ENCODE results near the gene OSBPL5. TPM values are rescaled to one million over a fixed set of nuclear protein-coding genes. Genes with fewer than 3 reads are reported as not detected.

Gene OSBPL5
- total and polyA plus RNA-seq, 2 donors (not counting 1 experiment from before 2014, with no cell fraction given), result 12.4 to 49.0 TPM

DNA sequence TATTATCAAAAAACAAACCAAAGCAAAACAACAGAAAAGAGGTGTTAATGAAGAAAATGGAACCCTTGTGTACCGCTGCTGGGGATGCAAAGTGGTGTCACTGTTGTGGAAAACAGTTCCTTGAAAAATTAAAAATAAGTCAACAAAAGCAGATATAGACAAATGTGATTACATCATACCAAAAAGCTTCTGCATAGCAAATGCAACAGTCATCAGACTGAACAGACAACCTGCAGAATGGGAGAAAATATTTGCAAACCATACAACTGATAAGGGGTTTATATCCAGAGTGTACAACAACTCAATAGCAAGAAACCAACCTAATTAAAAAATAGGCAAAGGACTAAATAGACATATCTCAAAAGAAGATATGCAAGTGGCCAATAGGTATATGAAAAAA, 85.0 kb downstream of the OSBPL5 start:
- H3K79me2 ChIP-seq (ENCODE audit: control insufficient read depth, insufficient read depth, low read length), result no peaks in the 10 kb centered on the region
- H3K36me3 ChIP-seq (ENCODE audit: control insufficient read depth, insufficient read depth, low read length), result no peaks in the 10 kb centered on the region
- TF ChIP-seq, protein P1, sequence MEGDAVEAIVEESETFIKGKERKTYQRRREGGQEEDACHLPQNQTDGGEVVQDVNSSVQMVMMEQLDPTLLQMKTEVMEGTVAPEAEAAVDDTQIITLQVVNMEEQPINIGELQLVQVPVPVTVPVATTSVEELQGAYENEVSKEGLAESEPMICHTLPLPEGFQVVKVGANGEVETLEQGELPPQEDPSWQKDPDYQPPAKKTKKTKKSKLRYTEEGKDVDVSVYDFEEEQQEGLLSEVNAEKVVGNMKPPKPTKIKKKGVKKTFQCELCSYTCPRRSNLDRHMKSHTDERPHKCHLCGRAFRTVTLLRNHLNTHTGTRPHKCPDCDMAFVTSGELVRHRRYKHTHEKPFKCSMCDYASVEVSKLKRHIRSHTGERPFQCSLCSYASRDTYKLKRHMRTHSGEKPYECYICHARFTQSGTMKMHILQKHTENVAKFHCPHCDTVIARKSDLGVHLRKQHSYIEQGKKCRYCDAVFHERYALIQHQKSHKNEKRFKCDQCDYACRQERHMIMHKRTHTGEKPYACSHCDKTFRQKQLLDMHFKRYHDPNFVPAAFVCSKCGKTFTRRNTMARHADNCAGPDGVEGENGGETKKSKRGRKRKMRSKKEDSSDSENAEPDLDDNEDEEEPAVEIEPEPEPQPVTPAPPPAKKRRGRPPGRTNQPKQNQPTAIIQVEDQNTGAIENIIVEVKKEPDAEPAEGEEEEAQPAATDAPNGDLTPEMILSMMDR (conservative IDR thresholded peaks at IDR 0.05 in 1 of 2, IDR thresholded peaks at IDR 0.05 in 1 of 2; ENCODE audit: low read depth in 1 of 2, low read length in 2 of 2), result no peak
- H2AFZ ChIP-seq (ENCODE audit: low read length), result no peak overlapping the region
- no peaks in the 10 kb centered on the region for H3K4me1 ChIP-seq (ENCODE audit: control insufficient read depth, extremely low read depth, insufficient read depth, low read length)
- no peak overlapping the region for H3K4me2 ChIP-seq (ENCODE audit: extremely low read depth, insufficient read depth, low read length)
- H3K4me3 ChIP-seq (replicated peaks in 1 of 4; ENCODE audit: control extremely low read depth in 1 of 4, insufficient read depth in 1 of 4, low read depth in 3 of 4, low read length in 4 of 4), result no peak overlapping the region
- H3K9ac ChIP-seq (ENCODE audit: insufficient read depth, low read length), result no peak overlapping the region
- H3K27me3 ChIP-seq (ENCODE audit: control insufficient read depth, insufficient read depth, low read length), result no peaks in the 10 kb centered on the region
- DNase-seq (ENCODE audit: low read depth in 2 of 2), result peak in 1 of 2 donors; percentile 56
- H4K20me1 ChIP-seq (ENCODE audit: control insufficient read depth, extremely low read depth, insufficient read depth, low read length), result no peaks in the 10 kb centered on the region
- no peak overlapping the region for H3K27ac ChIP-seq (ENCODE audit: insufficient read depth, low read length)
- H3K9me3 ChIP-seq (ENCODE audit: control insufficient read depth, insufficient read depth, low read depth, low read length), result no peaks in the 10 kb centered on the region

- Histone ChIP-seq H4K20me1 (ENCODE audit: control insufficient read depth, extremely low read depth, insufficient read depth, low read length) (no peaks in the 10 kb centered on the region), H3K9me3 (ENCODE audit: control insufficient read depth, insufficient read depth, low read depth, low read length) (no peaks in the 10 kb centered on the region), H3K4me2 (ENCODE audit: extremely low read depth, insufficient read depth, low read length) (no peak overlapping the region), H3K4me1 (ENCODE audit: control insufficient read depth, extremely low read depth, insufficient read depth, low read length) (no peaks in the 10 kb centered on the region), H3K36me3 (ENCODE audit: control insufficient read depth, insufficient read depth, low read length) (no peaks in the 10 kb centered on the region), H3K27ac (ENCODE audit: insufficient read depth, low read length) (no peak overlapping the region), H3K9ac (ENCODE audit: insufficient read depth, low read length) (no peak overlapping the region), H3K27me3 (ENCODE audit: control insufficient read depth, insufficient read depth, low read length) (no peaks in the 10 kb centered on the region), H3K79me2 (ENCODE audit: control insufficient read depth, insufficient read depth, low read length) (no peaks in the 10 kb centered on the region), H2AFZ (ENCODE audit: low read length) (no peak overlapping the region), H3K4me3 (replicated peaks in 1 of 4; ENCODE audit: control extremely low read depth in 1 of 4, insufficient read depth in 1 of 4, low read depth in 3 of 4, low read length in 4 of 4) (no peak overlapping the region)
- TF ChIP-seq, protein P1 (conservative IDR thresholded peaks at IDR 0.05 in 1 of 2, IDR thresholded peaks at IDR 0.05 in 1 of 2; ENCODE audit: low read depth in 1 of 2, low read length in 2 of 2), result no peak
- no peak for TF ChIP-seq EZH2 (IDR thresholded peaks at IDR 0.05; ENCODE audit: low read length, missing control alignments)
- DNase-seq (ENCODE audit: low read depth in 2 of 2), result no peak
These were observed 87.2 kb downstream of the OSBPL5 start for GRCh38 chr11:3077846-3078440.

DNA sequence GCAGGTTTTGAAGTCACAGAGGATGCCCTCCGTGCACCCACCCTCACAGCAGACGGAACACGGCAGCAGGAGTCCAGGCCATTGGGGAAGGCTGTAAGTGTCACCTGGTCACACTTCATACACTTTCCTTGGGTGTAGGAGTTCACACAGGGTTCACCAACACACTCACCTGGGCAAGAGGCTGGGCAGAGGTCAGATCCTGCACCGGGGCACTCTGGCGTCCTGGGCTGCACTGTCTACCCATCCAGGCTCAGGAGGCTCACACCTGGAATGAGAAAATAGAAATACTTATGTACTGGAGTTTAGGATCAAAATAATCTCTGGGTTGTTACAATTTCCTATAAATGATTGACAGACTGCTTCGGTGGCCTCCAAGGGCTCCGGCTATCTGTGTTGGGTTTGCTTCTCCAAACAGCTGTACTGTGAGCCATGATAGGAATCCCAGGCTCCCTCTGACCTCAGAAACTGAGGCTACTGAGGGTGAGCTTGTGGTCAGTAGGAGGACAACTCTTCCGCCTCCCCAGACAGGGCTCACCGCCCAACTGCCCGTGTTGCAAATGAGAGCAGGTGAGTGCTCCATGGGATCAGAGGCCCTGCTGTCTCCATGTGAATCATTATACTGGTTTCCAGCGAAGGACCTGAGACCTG, 87.8 kb downstream of the OSBPL5 start:
- Histone ChIP-seq H3K4me2 (ENCODE audit: extremely low read depth, insufficient read depth, low read length) (no peak overlapping the region), H3K9me3 (ENCODE audit: control insufficient read depth, insufficient read depth, low read depth, low read length) (no peaks in the 10 kb centered on the region), H3K9ac (ENCODE audit: insufficient read depth, low read length) (no peak overlapping the region), H3K36me3 (ENCODE audit: control insufficient read depth, insufficient read depth, low read length) (no peaks in the 10 kb centered on the region), H3K4me1 (ENCODE audit: control insufficient read depth, extremely low read depth, insufficient read depth, low read length) (no peaks in the 10 kb centered on the region), H3K27me3 (ENCODE audit: control insufficient read depth, insufficient read depth, low read length) (no peaks in the 10 kb centered on the region), H3K79me2 (ENCODE audit: control insufficient read depth, insufficient read depth, low read length) (no peaks in the 10 kb centered on the region), H3K27ac (ENCODE audit: insufficient read depth, low read length) (no peak overlapping the region), H2AFZ (ENCODE audit: low read length) (no peak overlapping the region), H3K4me3 (replicated peaks in 1 of 4; ENCODE audit: control extremely low read depth in 1 of 4, insufficient read depth in 1 of 4, low read depth in 3 of 4, low read length in 4 of 4) (no peak overlapping the region), H4K20me1 (ENCODE audit: control insufficient read depth, extremely low read depth, insufficient read depth, low read length) (no peaks in the 10 kb centered on the region)
- DNase-seq (ENCODE audit: low read depth in 2 of 2), result no peak
- TF ChIP-seq, protein P1 (conservative IDR thresholded peaks at IDR 0.05 in 1 of 2, IDR thresholded peaks at IDR 0.05 in 1 of 2; ENCODE audit: low read depth in 1 of 2, low read length in 2 of 2), result no peak
- no peak for TF ChIP-seq EZH2 (IDR thresholded peaks at IDR 0.05; ENCODE audit: low read length, missing control alignments)
